GM08714 (cell line): Measurements from ENCODE around the gene ALOX5.
"Not testable (repeated sequence)": the region's sequence is repeated elsewhere in the genome, so short reads cannot be mapped to it uniquely, and the experiment has no call there.

Experiments
- H3K4me3 ChIP-seq: fragments of 200-500 bp; sonication (Bioruptor generic); 2 replicates; pipeline ENCODE4 v1.5.1; 2014; ENCODE audit warnings: mild to moderate bottlenecking, low read length, inconsistent platforms
- ZNF274 ChIP-seq: IDR thresholded peaks from 2 replicates; pipeline ENCODE4 v1.6.1; 2012; ENCODE audit warnings: mild to moderate bottlenecking, low read depth, low read length

The ALOX5 gene

GRCh38 chr10:45373576-45374349 is at the start of gene ALOX5:
Gene ALOX5, plus strand, starts transcription at chr10:45374216. Its CDS starts 64 bp downstream, at chr10:45374280.
- no peak for TF ChIP-seq ZNF274
- peak within 1 kb of the TSS; percentile 66; the same call in 1 of the 2 replicates for H3K4me3 ChIP-seq

GRCh38 chr10:45325116-45325515 is 48.9 kb upstream of the ALOX5 start:
- TF ChIP-seq ZNF274 = no peak

GRCh38 chr10:45326864-45327263 is 47.2 kb upstream of the ALOX5 start:
- H3K4me3 ChIP-seq = not testable (repeated sequence)

More at GRCh38 chr10:45325116-45325515, 48.9 kb upstream of the ALOX5 start:
- no peak overlapping the region for H3K4me3 ChIP-seq

- not testable (repeated sequence) for H3K4me3 ChIP-seq
These were observed 42.2 kb upstream of the ALOX5 start for GRCh38 chr10:45331824-45332223.

GRCh38 chr10:45339894-45340293 is 34.1 kb upstream of the ALOX5 start:
- no peak overlapping the region for H3K4me3 ChIP-seq
- no peak for TF ChIP-seq ZNF274

- not testable (repeated sequence) for H3K4me3 ChIP-seq
These were observed 33.6 kb upstream of the ALOX5 start for GRCh38 chr10:45340420-45340819.

- not testable (repeated sequence) for H3K4me3 ChIP-seq
These were observed 27.2 kb upstream of the ALOX5 start for GRCh38 chr10:45346652-45347335.

GRCh38 chr10:45347464-45347863 is 26.6 kb upstream of the ALOX5 start:
- not testable (repeated sequence) for H3K4me3 ChIP-seq

- not testable (repeated sequence) for H3K4me3 ChIP-seq
These were observed 25.7 kb upstream of the ALOX5 start for GRCh38 chr10:45348196-45348765.

- TF ChIP-seq ZNF274 = no peak
- H3K4me3 ChIP-seq = no peak overlapping the region
These were observed 20.8 kb upstream of the ALOX5 start for GRCh38 chr10:45353186-45353585.

GRCh38 chr10:45354261-45354660 is 19.8 kb upstream of the ALOX5 start:
- H3K4me3 ChIP-seq = no peak overlapping the region
- no peak for TF ChIP-seq ZNF274

GRCh38 chr10:45355494-45355893 is 18.5 kb upstream of the ALOX5 start:
- TF ChIP-seq ZNF274 = no peak
- no peak overlapping the region for H3K4me3 ChIP-seq

- H3K4me3 ChIP-seq = not testable (repeated sequence)
These were observed 15.1 kb upstream of the ALOX5 start for GRCh38 chr10:45358961-45359360.

GRCh38 chr10:45361983-45362799 is 11.8 kb upstream of the ALOX5 start:
- H3K4me3 ChIP-seq = peak overlapping the region; percentile 7; the same call in 1 of the 2 replicates

- not testable (repeated sequence) for H3K4me3 ChIP-seq
These were observed 6.4 kb upstream of the ALOX5 start for GRCh38 chr10:45367643-45368042.
